Cardiac muscle cell (in vitro differentiated cells and primary cell): ENCODE data around the gene LCN10. TPM values are rescaled to one million over a fixed set of nuclear protein-coding genes. Genes with fewer than 3 reads are reported as not detected.

Experiments used
- DNase-seq, 2 donors: peaks; one replicate each; pipeline versions ENCODE4 v3.0.0 to v3.0.0-alpha.2; 2010 to 2017; ENCODE audit warnings: low read depth in 1 of 2, low spot score in 1 of 2
- H3K27ac ChIP-seq: fragments of 200-600 bp; sonication (generic); 2 replicates; pipeline ENCODE4 v1.5.1; 2016
- H3K27me3 ChIP-seq: fragments of 200-600 bp; sonication (generic); 2 replicates; pipeline ENCODE4 v1.6.0; 2016; ENCODE audit warnings: control low read depth
- H3K36me3 ChIP-seq: fragments of 200-600 bp; sonication (generic); 2 replicates; pipeline ENCODE4 v1.5.1; 2016; ENCODE audit warnings: control low read depth
- H3K4me1 ChIP-seq: fragments of 200-600 bp; sonication (generic); 2 replicates; pipeline ENCODE4 v1.8.1; 2017; ENCODE audit warnings: low read depth, mild to moderate bottlenecking, mixed run types
- H3K4me3 ChIP-seq: fragments of 200-600 bp; sonication (generic); 2 replicates; pipeline ENCODE4 v1.5.1; 2016; ENCODE audit warnings: mild to moderate bottlenecking
- H3K9me3 ChIP-seq: fragments of 200-600 bp; sonication (generic); 2 replicates; pipeline ENCODE4 v1.5.1; 2017; ENCODE audit warnings: low read depth, mild to moderate bottlenecking, control low read depth
- CTCF ChIP-seq: IDR thresholded peaks from 2 replicates; pipeline ENCODE4 v1.5.1; 2012; ENCODE audit warnings: low read depth, mild to moderate bottlenecking, low read length
- polyA plus RNA-seq: library from polyadenylated mRNA; unstranded; fragments of >200 nt; fragmentation: Nextera tagmentation; extraction: Ambion mirVana; gene quantifications from 2 replicates; pipeline ENCODE4 v1.2.1, GENCODE V29; 2016
- total RNA-seq: library from RNA; depleted of rRNA; stranded (reverse); fragments of >200 nt; gene quantifications from 2 replicates; pipeline ENCODE4 v1.2.3, GENCODE V29; 2016

The LCN10 gene
- total and polyA plus RNA-seq, 2 experiments from 2014 or later, result 0.63 to 0.71 TPM

- Histone ChIP-seq H3K27ac (peak overlapping the region; percentile 13), H3K9me3 (no peaks in the 10 kb centered on the region), H3K27me3 (no peaks in the 10 kb centered on the region), H3K4me3 (no peak overlapping the region), H3K4me1 (peaks cover 4% of the 10 kb centered on the region), H3K36me3 (peaks cover 22% of the 10 kb centered on the region)
- TF ChIP-seq CTCF, result no peak
- DNase-seq, result no peak
Observed at GRCh38 chr9:136718345-136719194, 24.2 kb downstream of the LCN10 start.

- Histone ChIP-seq H3K4me3 (no peak overlapping the region), H3K27ac (no peak overlapping the region), H3K9me3 (no peaks in the 10 kb centered on the region), H3K4me1 (peaks cover 6% of the 10 kb centered on the region), H3K27me3 (no peaks in the 10 kb centered on the region), H3K36me3 (peaks cover 10% of the 10 kb centered on the region)
- TF ChIP-seq CTCF, result no peak
- DNase-seq, result no peak
Observed at GRCh38 chr9:136717399-136717798, 25.3 kb downstream of the LCN10 start.

- DNase-seq, result no peak
- TF ChIP-seq CTCF, result no peak
- Histone ChIP-seq H3K9me3 (no peaks in the 10 kb centered on the region), H3K27me3 (no peaks in the 10 kb centered on the region), H3K27ac (no peak overlapping the region), H3K4me3 (no peak overlapping the region), H3K36me3 (peaks cover 2% of the 10 kb centered on the region), H3K4me1 (peaks cover 6% of the 10 kb centered on the region)
Observed at GRCh38 chr9:136714893-136715274, 27.9 kb downstream of the LCN10 start.

- Histone ChIP-seq H3K36me3 (peaks cover 2% of the 10 kb centered on the region), H3K4me3 (no peak overlapping the region), H3K27me3 (no peaks in the 10 kb centered on the region), H3K27ac (no peak overlapping the region), H3K9me3 (no peaks in the 10 kb centered on the region), H3K4me1 (peaks cover 6% of the 10 kb centered on the region)
- no peak for TF ChIP-seq CTCF
- DNase-seq, result no peak
Observed at GRCh38 chr9:136714096-136714892, 28.4 kb downstream of the LCN10 start.

- no peak for TF ChIP-seq CTCF
- Histone ChIP-seq H3K4me3 (peak overlapping the region; percentile 88), H3K27ac (no peak overlapping the region)
Observed at GRCh38 chr9:136713550-136713949, 29.2 kb downstream of the LCN10 start.

More at GRCh38 chr9:136713550-136713949, 29.2 kb downstream of the LCN10 start:
- Histone ChIP-seq H3K27me3 (no peaks in the 10 kb centered on the region), H3K4me1 (peaks cover 6% of the 10 kb centered on the region), H3K9me3 (no peaks in the 10 kb centered on the region), H3K36me3 (peaks cover 2% of the 10 kb centered on the region)
- no peak for DNase-seq
